DND-41 (cell line): Measurements from ENCODE around the gene RPIA.

Source experiments
- CTCF ChIP-seq: IDR thresholded peaks from 2 replicates; pipeline ENCODE4 v1.5.1; 2012; ENCODE audit warnings: borderline replicate concordance, low read length, moderate library complexity, mild to moderate bottlenecking; ENCODE audit not compliant: poor library complexity, severe bottlenecking; ENCODE audit errors: extremely low read depth
- EZH2 ChIP-seq: IDR thresholded peaks from 3 replicates; pipeline ENCODE4 v1.6.1; 2012; ENCODE audit warnings: borderline replicate concordance, low read depth, mild to moderate bottlenecking, moderate library complexity, low read length, inconsistent platforms; ENCODE audit not compliant: severe bottlenecking

- TF ChIP-seq CTCF (no peak), EZH2 (no peak)
Observed at GRCh38 chr2:88760819-88761598, 69.5 kb downstream of the RPIA start.
